ENCODE measurements around the gene FAM120C. TPM values are rescaled to one million over a fixed set of nuclear protein-coding genes. Genes with fewer than 3 reads are reported as not detected.

Gene FAM120C
- polyA plus RNA-seq, 3 donors, result 1.7 to 2.6 (median 1.8) TPM

- Histone ChIP-seq H3K27me3 (ENCODE audit: control insufficient read depth in 2 of 2, insufficient read depth in 2 of 2, low read length in 2 of 2) (no peaks in the 10 kb centered on the region), H3K4me3 (replicated peaks in 1 of 3; ENCODE audit: low read depth in 2 of 3, low read length in 3 of 3) (no peak overlapping the region), H2AFZ (ENCODE audit: insufficient read depth, low read depth, low read length, poor library complexity, severe bottlenecking) (no peak overlapping the region), H3K4me1 (ENCODE audit: control insufficient read depth in 1 of 2, insufficient read depth in 2 of 2, low read length in 2 of 2) (no peaks in the 10 kb centered on the region), H3K9me3 (replicated peaks in 1 of 2; ENCODE audit: control insufficient read depth in 1 of 2, insufficient read depth in 1 of 2, low read length in 2 of 2) (no peaks in the 10 kb centered on the region), H3K9ac (ENCODE audit: insufficient read depth, low read length, poor library complexity, severe bottlenecking) (no peak overlapping the region), H3K4me2 (replicated peaks; ENCODE audit: extremely low read depth, low read length, poor library complexity, severe bottlenecking) (no peak overlapping the region), H3K27ac (ENCODE audit: low read depth in 1 of 2, low read length in 2 of 2) (no peak overlapping the region), H3K36me3 (replicated peaks in 1 of 2; ENCODE audit: control insufficient read depth in 1 of 2, insufficient read depth in 2 of 2, low read length in 2 of 2) (no peaks in the 10 kb centered on the region), H4K20me1 (ENCODE audit: insufficient read depth, low read length) (no peaks in the 10 kb centered on the region), H3K79me2 (ENCODE audit: insufficient read depth, low read length) (no peaks in the 10 kb centered on the region)
- intact Hi-C loops (cut with micrococcal nuclease), result no loop called here
- Mint-ChIP-seq H3K4me3 (no peak overlapping the region), H3K36me3 (no peaks in the 10 kb centered on the region), H3K4me1 (peaks cover 4% of the 10 kb centered on the region), H3K9me3 (peaks cover 0 to 9% (median 0%) of the 10 kb centered on the region in 7 donors), H3K27ac (no peak overlapping the region), H3K27me3 (ENCODE audit: low read depth in 3 of 3) (peaks cover 0 to 3% (median 0%) of the 10 kb centered on the region in 3 donors)
- no peak for TF ChIP-seq CTCF (IDR thresholded peaks at IDR 0.05)
- DNase-seq, result no peak
- WGBS (ENCODE audit: insufficient coverage), result no CpG with 5 or more reads among the region's 3 CpGs
Measured at GRCh38 chrX:54064564-54064963, 118.5 kb downstream of the FAM120C start.

GRCh38 chrX:54063361-54063760 lies 119.7 kb downstream of the FAM120C start:
- Mint-ChIP-seq H3K9me3 (peaks cover 0 to 9% (median 0%) of the 10 kb centered on the region in 7 donors), H3K4me3 (no peak overlapping the region), H3K27me3 (ENCODE audit: low read depth in 3 of 3) (peaks cover 0 to 3% (median 0%) of the 10 kb centered on the region in 3 donors), H3K4me1 (peaks cover 4% of the 10 kb centered on the region), H3K36me3 (no peaks in the 10 kb centered on the region), H3K27ac (peak overlapping the region in 1 of 7 donors; percentile 44)
- H3K4me1 ChIP-seq (ENCODE audit: control insufficient read depth in 1 of 2, insufficient read depth in 2 of 2, low read length in 2 of 2), result no peaks in the 10 kb centered on the region
- H3K4me2 ChIP-seq (replicated peaks; ENCODE audit: extremely low read depth, low read length, poor library complexity, severe bottlenecking), result no peak overlapping the region
- no peak overlapping the region for H3K9ac ChIP-seq (ENCODE audit: insufficient read depth, low read length, poor library complexity, severe bottlenecking)
- no peak for DNase-seq
- H3K79me2 ChIP-seq (ENCODE audit: insufficient read depth, low read length), result no peaks in the 10 kb centered on the region
- H3K27me3 ChIP-seq (ENCODE audit: control insufficient read depth in 2 of 2, insufficient read depth in 2 of 2, low read length in 2 of 2), result no peaks in the 10 kb centered on the region
- no peak overlapping the region for H3K4me3 ChIP-seq (replicated peaks in 1 of 3; ENCODE audit: low read depth in 2 of 3, low read length in 3 of 3)
- H3K27ac ChIP-seq (ENCODE audit: low read depth in 1 of 2, low read length in 2 of 2), result no peak overlapping the region
- no peaks in the 10 kb centered on the region for H3K9me3 ChIP-seq (replicated peaks in 1 of 2; ENCODE audit: control insufficient read depth in 1 of 2, insufficient read depth in 1 of 2, low read length in 2 of 2)
- intact Hi-C loops (cut with micrococcal nuclease), result no loop called here
- no peak for TF ChIP-seq CTCF (IDR thresholded peaks at IDR 0.05)
- H2AFZ ChIP-seq (ENCODE audit: insufficient read depth, low read depth, low read length, poor library complexity, severe bottlenecking), result no peak overlapping the region
- no peaks in the 10 kb centered on the region for H4K20me1 ChIP-seq (ENCODE audit: insufficient read depth, low read length)
- no CpG with 5 or more reads among the region's 2 CpGs for WGBS (ENCODE audit: insufficient coverage)
- H3K36me3 ChIP-seq (replicated peaks in 1 of 2; ENCODE audit: control insufficient read depth in 1 of 2, insufficient read depth in 2 of 2, low read length in 2 of 2), result no peaks in the 10 kb centered on the region

Data from CD14-positive monocyte (primary cell).